NCI-H524 treated with DMSO at 0.1 percent for 48 hours (cell line): ENCODE results near the gene GRIK1.
"Not testable (repeated sequence)": the region's sequence is repeated elsewhere in the genome, so short reads cannot be mapped to it uniquely, and the experiment has no call there.

Source experiments
- DNase-seq: peaks from one replicate; lab custom pipeline; 2025; lab: John Stamatoyannopoulos, UW

GRIK1 gene

GRCh38 chr21:29939924-29940275, at the start of gene GRIK1:
Gene GRIK1, minus strand, starts transcription at chr21:29939996.
- no peak for DNase-seq

- no peak for DNase-seq
These were observed 48.0 kb upstream of the GRIK1 start for GRCh38 chr21:29987762-29988161.

DNA sequence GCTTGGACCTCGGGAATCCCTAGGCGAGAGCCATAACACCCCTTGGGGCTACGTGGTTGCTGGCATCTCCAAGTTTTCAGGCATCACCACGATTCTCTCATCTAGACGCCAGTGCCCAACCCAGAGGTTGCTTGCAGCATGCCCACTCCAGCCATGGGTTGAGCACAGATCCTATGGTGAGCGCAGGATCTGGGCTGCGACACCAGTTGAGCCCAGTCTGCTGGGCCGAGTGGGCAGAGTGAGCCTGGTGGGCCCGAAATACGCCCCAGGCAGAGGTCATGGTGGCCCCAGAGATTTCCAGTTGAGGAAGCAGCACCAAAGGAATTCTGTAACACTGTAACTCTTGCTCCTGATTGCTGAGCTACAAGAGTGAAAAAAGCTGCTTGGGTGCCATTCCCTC, 46.1 kb upstream of the GRIK1 start:
- no peak for DNase-seq

DNA sequence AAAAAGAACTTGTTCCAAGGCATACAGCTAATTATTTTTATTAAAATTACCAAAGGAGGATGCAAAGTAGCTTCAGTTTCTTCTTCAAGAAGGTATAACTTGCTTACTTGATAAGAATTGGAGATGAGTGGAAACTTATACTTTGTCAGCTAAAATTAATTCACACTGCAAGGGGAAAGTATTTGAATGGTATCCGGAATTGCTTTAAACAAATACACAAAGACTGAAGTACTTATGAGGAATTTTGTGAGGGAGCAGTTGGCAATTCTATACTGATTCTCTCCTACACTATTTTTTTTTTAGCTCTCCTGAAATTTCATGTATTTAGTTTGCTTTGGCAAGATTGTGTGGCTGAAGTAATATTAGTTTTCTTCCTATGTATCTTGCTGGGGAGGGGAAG, 39.2 kb upstream of the GRIK1 start:
- no peak for DNase-seq

GRCh38 chr21:29975776-29976175, 36.0 kb upstream of the GRIK1 start:
- DNase-seq = no peak

DNA sequence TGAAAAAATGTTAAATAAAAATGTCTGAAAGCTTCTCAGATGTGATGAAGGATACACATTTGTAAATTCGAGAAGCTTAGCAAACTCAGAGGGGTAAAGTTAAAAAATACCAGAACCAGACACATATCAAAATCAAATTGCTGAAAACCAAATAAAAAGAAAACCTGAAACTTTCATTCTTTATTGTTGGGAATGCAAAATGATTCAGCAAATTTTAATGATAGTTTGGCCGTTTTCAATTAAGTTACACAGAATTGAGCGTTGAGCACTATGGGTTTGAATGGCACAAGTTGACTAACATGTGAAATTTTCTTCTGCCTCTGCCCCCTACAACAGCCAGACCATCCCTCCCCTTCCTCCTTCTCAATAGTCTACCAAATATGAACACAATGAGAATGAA, 33.5 kb upstream of the GRIK1 start:
- no peak for DNase-seq

DNA sequence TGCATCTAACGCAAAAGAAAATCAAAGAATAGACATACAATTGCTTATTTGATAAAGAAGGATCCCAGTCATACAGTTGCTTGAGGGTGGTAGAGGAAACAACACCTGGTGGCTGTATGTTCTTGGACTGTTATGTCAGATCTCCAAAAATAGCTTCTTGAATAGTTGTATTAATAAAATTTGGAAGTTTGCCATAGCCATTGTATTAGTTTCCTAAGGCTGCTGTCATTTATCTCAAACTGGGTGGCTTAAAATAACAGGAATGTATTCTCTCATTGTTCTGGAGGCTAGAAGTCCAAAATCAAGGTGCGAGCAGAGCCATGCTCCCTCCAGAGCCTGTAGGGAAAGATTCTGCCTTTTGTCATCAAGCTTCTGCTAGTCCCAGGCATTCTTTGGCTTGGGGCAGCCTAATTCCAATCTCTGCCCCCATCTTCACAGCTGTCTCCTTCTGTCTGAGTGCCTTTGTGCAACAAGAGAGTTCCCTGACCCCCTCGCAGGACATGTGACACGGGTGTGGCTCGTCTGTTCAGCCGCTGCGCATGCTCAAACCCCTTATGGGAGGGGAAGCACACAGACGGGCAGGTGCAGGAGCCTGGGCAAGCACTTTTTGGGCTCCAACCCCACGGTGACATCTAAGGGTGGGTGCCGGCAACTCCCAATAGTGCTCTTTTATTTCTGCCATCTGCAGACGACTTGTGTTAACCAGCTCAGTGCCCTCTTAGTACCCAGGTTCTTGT, 21.7 kb upstream of the GRIK1 start:
- DNase-seq = no peak

- DNase-seq = no peak
These were observed 18.8 kb upstream of the GRIK1 start for GRCh38 chr21:29958551-29958950.

- DNase-seq = not testable (repeated sequence)
These were observed 18.2 kb upstream of the GRIK1 start for GRCh38 chr21:29958035-29958434.

- DNase-seq = no peak
These were observed 13.9 kb upstream of the GRIK1 start for GRCh38 chr21:29953690-29954089.

GRCh38 chr21:29953072-29953471, 13.3 kb upstream of the GRIK1 start:
- DNase-seq = no peak

DNA sequence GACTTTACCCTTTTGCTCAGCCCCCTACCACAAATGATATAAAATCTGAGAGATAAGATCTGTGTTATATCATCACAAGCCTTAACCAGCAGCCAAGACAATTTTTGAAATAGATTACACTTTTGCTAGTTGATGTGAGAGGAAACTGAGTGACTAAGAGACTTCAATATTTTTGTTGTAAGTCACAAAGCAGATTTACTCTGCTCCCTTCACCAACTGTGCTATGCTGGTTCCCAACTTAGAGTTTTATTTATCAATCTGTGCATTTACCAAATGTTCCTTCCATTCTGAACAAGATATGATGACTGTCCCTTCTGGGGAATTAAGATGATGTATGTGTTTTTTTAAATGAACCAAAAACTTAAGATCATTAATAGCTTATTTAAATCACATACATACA, 12.1 kb upstream of the GRIK1 start:
- DNase-seq = no peak

- DNase-seq = no peak
These were observed 10.2 kb upstream of the GRIK1 start for GRCh38 chr21:29949991-29950390.

- no peak for DNase-seq
These were observed 7.3 kb upstream of the GRIK1 start for GRCh38 chr21:29947119-29947518.

DNA sequence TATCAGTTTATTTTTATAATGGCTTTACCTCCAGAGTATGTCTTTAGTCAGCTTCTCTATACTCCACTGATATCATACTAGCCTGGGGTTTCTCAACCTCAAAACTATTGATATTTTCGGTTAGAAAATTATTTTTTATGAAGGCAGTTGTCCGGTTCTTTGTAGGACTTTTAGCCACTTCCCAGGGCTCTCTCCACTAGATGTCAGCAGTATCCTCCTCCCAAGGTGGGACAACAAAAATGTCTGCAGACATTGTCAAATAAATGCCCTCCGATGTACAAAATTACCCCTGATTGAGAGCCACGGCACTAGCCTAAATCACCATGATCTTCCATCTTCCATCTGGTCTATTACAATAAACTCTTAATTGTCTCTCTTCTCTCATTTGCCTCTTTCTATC, 4.1 kb upstream of the GRIK1 start:
- DNase-seq = peak; percentile 6

- DNase-seq = no peak
These were observed 2.2 kb upstream of the GRIK1 start for GRCh38 chr21:29942034-29942433.

DNA sequence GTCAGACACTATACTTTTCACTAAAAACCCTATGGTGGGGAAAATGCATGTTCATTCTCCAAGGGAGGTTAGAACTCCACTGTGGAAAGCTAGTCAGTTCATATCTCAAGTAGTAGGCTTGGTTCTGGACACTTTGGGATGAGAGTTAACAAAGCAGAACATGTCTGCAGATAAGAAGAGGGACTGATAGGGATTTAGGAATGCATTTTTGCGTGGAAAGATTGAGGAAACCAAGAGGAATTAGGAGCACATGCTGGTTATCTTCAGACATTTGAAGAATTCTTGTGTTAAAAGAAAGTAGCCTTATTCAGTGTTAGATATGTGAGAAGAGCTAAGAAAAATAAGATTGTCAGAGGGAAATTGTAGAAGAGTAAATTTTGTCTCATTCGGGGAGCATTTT, 1.2 kb upstream of the GRIK1 start:
- DNase-seq = no peak

DNA sequence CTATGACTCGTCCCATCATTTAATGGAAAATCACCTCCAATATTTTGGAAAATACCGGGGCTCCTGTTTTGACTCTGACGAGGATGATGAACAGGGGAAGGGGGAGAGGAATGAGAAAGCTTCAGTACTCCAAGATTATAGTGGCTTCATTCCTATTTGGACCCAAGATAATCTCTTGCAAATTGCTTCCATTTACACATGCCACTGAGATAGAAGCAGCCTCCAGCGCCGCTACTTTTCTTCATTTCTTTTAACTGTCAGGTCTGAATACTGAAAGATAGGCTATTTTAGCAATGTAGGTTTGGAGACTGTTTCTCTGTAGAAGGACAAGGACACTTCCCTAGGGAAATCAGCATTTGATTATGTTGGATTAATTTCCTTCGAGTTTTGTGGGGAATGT, 565 bp upstream of the GRIK1 start:
- no peak for DNase-seq

DNA sequence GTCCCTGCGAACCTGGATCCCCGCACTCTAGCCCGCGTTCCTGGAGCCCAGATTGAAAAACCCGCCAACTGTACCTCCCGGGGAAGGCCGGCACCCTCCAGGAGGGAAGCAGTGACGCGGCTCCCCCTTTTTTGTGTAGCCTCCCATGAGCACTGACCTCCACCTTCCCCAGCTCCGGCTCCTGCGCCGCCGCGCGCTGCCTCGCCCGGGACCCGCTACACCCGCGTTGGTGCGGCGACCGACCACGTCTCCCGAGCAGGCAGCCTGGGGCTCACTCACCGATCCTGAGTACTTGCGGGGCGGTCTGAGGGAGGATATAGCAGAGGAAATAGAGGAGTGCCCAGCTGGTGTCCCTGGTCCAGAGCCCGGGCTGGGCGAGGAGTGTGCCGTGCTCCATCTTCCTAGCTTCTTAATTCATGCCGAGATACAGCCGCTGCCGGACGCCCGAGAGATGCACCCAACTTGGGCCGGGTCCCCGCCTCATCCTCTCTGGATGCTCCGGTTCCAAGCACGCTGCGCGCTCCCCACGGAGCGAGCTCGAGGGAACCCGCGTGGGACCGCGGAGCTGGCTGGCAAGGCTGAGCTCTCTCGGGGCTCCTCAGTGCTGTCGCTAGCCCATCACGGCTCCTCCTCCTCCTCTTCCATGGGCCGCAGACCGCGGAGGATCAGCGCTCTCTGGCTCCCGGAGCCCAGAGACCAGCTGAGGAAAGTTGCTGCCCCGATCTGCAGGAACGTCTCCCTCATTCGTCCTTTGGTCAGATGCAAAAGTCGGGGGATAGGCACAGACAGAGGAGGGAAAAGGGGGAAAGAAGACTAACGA, 482 bp downstream of the GRIK1 start:
- no peak for DNase-seq

DNA sequence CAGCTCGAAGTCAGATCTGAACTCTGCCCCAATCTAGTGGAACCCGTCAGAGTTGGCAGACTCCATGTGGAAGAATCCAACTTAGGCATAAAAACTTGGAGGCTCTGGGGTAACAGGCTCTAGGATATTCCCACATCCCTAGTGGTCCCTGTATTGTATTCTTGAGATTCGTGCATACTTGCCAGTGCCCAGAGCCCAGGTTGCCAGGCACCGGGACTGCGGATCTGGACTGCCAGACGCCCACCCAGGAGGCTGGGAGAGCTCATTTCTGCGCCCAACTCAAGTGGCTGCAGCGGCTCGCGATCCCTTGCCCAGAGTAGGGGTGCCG, 1.1 kb downstream of the GRIK1 start:
- DNase-seq = no peak

GRCh38 chr21:29933088-29933487, 6.7 kb downstream of the GRIK1 start:
- DNase-seq = no peak

DNA sequence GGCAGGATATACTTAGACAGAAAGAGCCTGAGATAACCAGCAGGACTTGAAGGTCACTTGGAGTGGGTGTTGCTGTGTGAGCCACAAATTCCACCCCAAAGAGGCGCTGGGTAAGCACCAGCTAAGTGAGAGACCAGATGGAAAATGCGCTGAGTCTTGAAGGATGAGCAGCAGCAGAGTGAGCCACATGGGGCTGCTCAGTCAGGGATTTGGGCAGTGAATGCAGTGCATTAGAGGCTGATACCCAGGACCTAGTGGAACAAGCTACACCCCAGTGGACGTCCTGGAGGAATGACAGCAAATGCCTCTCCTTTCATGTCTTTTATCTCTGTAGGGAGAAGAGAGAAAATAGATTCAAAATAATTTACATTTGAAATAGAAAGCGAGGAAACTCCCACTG, 11.3 kb downstream of the GRIK1 start:
- DNase-seq = no peak

GRCh38 chr21:29920938-29921337, 18.9 kb downstream of the GRIK1 start:
- no peak for DNase-seq

- DNase-seq = no peak
These were observed 25.5 kb downstream of the GRIK1 start for GRCh38 chr21:29914326-29914725.
